ENCODE data around the gene MTCL3.
A peak's percentile ranks its signal among the peaks of the same experiment; 100 is the strongest.

MTCL3 gene

GRCh38 chr6:127514773-127515227 lies 4.3 kb downstream of the MTCL3 start:
- peak; percentile 83 for DNase-seq

GRCh38 chr6:127514179-127514772 lies 4.9 kb downstream of the MTCL3 start:
- DNase-seq = no peak

GRCh38 chr6:127513425-127513824 lies 5.7 kb downstream of the MTCL3 start:
- no peak for DNase-seq

- DNase-seq = no peak
Measured at GRCh38 chr6:127510876-127511275, 8.3 kb downstream of the MTCL3 start.

- DNase-seq = no peak
Measured at GRCh38 chr6:127506894-127507293, 12.2 kb downstream of the MTCL3 start.

GRCh38 chr6:127503022-127503421 lies 16.1 kb downstream of the MTCL3 start:
- DNase-seq = no peak

- no peak for DNase-seq
Measured at GRCh38 chr6:127497410-127497809, 21.7 kb downstream of the MTCL3 start.

- no peak for DNase-seq
Measured at GRCh38 chr6:127496471-127496870, 22.7 kb downstream of the MTCL3 start.

- no peak for DNase-seq
Measured at GRCh38 chr6:127494240-127494767, 24.8 kb downstream of the MTCL3 start.

- no peak for DNase-seq
Measured at GRCh38 chr6:127489248-127489647, 29.9 kb downstream of the MTCL3 start.

- DNase-seq = no peak
Measured at GRCh38 chr6:127486934-127487333, 32.2 kb downstream of the MTCL3 start.

GRCh38 chr6:127484212-127484863 lies 34.8 kb downstream of the MTCL3 start:
- no peak for DNase-seq

GRCh38 chr6:127483399-127484055 lies 35.6 kb downstream of the MTCL3 start:
- no peak for DNase-seq

- no peak for DNase-seq
Measured at GRCh38 chr6:127482325-127482724, 36.8 kb downstream of the MTCL3 start.

- DNase-seq = no peak
Measured at GRCh38 chr6:127481628-127482027, 37.5 kb downstream of the MTCL3 start.

GRCh38 chr6:127481111-127481510 lies 38.0 kb downstream of the MTCL3 start:
- DNase-seq = no peak

GRCh38 chr6:127477658-127478057 lies 41.5 kb downstream of the MTCL3 start:
- no peak for DNase-seq

GRCh38 chr6:127475823-127476176 lies 43.3 kb downstream of the MTCL3 start:
- no peak for DNase-seq

GRCh38 chr6:127475135-127475822 lies 43.9 kb downstream of the MTCL3 start:
- no peak for DNase-seq

GRCh38 chr6:127471379-127472255 lies 47.5 kb downstream of the MTCL3 start:
- DNase-seq = no peak

GRCh38 chr6:127468936-127469335 lies 50.2 kb downstream of the MTCL3 start:
- no peak for DNase-seq

- no peak for DNase-seq
Measured at GRCh38 chr6:127466416-127466815, 52.7 kb downstream of the MTCL3 start.
